NCI-H446 (cell line): ENCODE measurements around the gene DTYMK.
A peak's percentile ranks its signal among the peaks of the same experiment; 100 is the strongest.
"Not testable (repeated sequence)": the region's sequence is repeated elsewhere in the genome, so short reads cannot be mapped to it uniquely, and the experiment has no call there.

ENCODE experiments used
- DNase-seq, 2 experiments: peaks; one replicate each; lab custom pipeline; 2025; lab: John Stamatoyannopoulos, UW

The DTYMK gene

GRCh38 chr2:241671457-241672240 is 15.0 kb downstream of the DTYMK start:
- DNase-seq = no peak

- DNase-seq = no peak
Measured at GRCh38 chr2:241670333-241671110, 16.1 kb downstream of the DTYMK start.

DNA sequence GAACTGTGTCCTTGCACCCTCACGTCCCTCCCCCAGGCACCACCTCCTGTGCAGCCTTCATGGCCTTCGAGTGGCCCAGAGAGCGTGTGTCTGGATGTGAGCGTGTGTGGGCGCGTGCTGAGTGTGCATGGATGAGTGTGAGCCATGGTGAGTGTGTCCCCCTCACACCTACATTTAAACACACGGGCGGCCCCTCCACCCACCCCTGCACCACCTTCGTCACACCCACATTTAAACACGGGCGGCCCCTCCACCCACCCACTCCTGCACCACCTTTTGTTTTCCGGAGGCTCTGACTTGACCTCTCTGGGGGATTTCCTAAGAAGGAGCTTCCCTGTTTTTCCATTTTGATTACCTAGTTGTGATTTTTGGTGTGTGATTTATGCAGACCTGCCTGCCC is 17.8 kb downstream of the DTYMK start:
- no peak for DNase-seq

- DNase-seq = no peak
Measured at GRCh38 chr2:241668354-241668753, 18.3 kb downstream of the DTYMK start.

- DNase-seq = no peak
Measured at GRCh38 chr2:241666627-241667400, 19.8 kb downstream of the DTYMK start.

- DNase-seq = no peak
Measured at GRCh38 chr2:241665731-241666440, 20.7 kb downstream of the DTYMK start.

- DNase-seq = not testable (repeated sequence)
Measured at GRCh38 chr2:241662731-241663130, 23.9 kb downstream of the DTYMK start.

DNA sequence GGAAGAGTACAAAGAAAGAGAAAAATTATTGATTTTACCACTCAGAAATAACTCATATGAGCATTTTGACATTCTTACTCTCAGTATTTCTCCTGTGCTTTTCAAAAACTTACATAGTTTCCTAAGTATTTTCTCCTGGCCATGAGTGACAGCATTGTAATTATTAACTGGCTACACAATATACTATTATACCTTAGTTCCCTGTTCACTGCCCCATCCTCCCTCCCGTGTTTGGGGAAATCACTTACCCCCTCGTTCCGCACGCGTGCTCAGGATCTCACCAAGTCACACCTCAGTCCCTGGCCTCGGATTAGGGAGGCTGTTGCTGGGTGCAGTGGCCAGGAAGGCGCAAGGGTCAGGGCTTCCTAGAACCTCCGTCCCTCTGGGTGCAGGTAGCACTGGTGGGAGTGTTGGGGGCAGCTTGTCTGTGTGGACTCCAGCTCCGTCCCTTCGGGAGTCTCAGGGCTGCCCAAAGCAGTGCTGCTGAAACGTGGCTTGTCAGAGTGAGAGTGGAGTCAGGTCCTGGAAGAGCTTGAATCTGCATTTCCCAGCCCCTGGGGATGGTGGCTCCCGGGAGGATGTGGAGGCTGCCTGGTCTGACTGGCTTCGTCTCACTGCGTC is 25.9 kb downstream of the DTYMK start:
- DNase-seq = no peak

GRCh38 chr2:241659150-241659739 is 27.4 kb downstream of the DTYMK start:
- peak; percentile 22 to 43 for DNase-seq

DNA sequence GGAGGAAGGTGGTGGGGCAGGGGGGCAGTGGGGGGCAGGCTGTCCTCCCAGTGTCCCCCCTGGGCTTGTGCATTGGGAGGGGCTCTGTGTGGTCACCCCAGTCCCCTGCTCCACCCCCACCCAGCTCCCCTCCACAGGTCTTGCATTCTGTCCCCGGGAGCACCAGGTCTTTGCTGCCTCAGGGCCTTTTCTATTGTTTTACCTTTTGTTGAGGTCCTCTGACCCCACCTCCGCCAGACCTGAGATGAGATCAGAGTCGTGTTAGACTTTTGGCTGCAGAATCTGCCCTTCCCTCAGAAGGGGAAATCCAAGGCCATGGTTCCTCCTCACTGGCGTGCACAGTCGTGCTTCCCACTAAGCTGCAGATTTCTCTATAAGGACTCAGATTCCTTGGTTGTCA is 28.3 kb downstream of the DTYMK start:
- no peak for DNase-seq

- no peak for DNase-seq
Measured at GRCh38 chr2:241657786-241658254, 28.8 kb downstream of the DTYMK start.

- no peak for DNase-seq
Measured at GRCh38 chr2:241656190-241656741, 30.3 kb downstream of the DTYMK start.

- no peak for DNase-seq
Measured at GRCh38 chr2:241655516-241656189, 31.0 kb downstream of the DTYMK start.

- no peak for DNase-seq
Measured at GRCh38 chr2:241654551-241654950, 32.1 kb downstream of the DTYMK start.

DNA sequence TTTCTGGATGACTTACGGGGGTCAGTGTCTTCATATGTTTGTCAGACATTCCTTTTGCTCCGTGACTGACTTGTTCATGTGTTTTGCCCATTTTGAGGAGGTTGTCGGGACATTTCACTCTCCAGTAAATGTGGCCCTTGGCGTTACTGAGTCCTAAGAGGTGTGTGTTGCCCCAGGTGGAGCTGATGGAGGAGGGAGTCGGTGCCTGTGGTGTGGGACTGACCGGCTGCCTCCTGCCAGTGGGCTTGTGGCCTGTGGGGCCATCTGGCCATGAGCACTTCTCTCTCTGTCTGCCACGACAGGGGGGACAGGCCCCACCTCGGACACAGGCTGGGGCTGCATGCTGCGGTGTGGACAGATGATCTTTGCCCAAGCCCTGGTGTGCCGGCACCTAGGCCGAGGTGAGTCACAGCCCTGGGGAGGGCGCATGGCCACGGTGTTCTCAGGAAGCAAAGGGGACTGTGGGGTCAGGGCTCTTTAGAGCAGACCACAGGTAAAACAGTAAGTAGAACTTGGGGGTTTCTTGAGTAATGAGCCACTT is 33.3 kb downstream of the DTYMK start:
- no peak for DNase-seq

DNA sequence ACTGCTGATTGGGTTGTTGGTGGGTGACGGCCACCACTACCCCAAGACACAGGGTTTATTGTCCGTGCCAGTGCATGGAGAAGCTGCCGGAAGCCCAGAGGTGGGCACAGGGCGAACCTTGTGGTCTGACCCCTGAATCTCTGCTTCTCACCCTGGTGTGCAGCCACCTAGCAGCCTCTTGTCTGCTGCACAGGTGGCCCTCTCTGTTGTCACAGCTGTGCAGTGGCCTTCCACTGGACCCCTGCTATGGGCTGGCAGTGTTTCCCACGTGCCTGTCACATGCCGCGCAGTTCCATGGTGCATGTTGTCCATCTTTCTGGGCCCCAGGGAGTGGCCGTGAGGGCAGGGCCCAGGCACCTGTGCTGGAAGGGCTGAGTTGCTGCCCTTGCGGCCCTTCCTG is 33.9 kb downstream of the DTYMK start:
- no peak for DNase-seq

DNA sequence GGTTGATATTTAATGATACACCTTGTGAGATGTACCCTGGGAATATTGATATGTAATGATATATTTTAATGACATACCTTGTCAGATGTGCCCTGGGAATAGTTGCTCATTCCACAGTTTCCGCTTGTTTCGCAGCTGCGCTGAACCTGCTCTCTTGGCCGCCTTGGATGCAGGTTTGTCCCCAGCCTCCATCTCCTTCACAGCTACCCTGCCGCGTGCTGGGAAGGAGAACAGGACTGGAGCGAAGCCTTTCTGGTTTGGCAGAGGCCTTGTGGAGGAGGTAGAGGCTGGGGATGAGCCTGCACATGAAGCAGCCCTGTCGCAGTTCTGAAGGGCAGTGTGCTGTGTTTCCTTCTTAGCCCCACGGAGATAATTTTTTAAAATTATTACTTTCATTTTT is 34.5 kb downstream of the DTYMK start:
- DNase-seq = no peak

DNA sequence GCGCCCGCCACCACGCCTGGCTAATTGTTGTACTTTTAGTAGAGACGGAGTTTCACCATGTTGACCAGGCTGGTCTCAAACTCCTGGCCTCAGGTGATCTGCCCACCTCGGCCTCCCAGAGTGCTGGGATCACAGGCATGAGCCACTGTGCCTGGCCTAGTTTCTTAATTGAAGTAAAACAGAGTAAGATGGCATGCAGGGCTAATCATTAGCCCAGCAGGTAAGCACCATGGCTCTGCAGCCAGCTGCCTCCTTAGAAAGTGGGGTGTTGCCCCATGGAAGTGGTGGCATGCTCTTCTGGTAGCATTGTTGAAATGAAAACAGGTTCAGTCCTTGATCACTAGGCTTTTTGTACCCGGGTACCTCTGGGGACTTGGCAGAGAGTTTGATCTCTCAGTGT is 36.7 kb downstream of the DTYMK start:
- DNase-seq = no peak

GRCh38 chr2:241649404-241649803 is 37.2 kb downstream of the DTYMK start:
- DNase-seq = peak; percentile 23 to 77

- no peak for DNase-seq
Measured at GRCh38 chr2:241648453-241648852, 38.2 kb downstream of the DTYMK start.
